HCT116 (cell line): ENCODE measurements around the gene VPS9D1. TPM values are rescaled to one million over a fixed set of nuclear protein-coding genes. Genes with fewer than 3 reads are reported as not detected.

ENCODE experiments used
- ATAC-seq: fragments of 200-7000 bp; cut with Tn5 transposase; 2 replicates; pipeline ENCODE4 v1.9.1; 2020; ENCODE audit warnings: mild to moderate bottlenecking, moderate library complexity
- BruUV-seq: library from RNA; stranded (reverse); fragments of 400-500 nt; replicated peaks from 2 replicates; lab custom pipeline; 2021; lab: Mats Ljungman, UMichigan
- CTCF ChIA-PET: fragments of 300-600 bp; sonication (Branson Sonifier 250); formaldehyde crosslinking; loops from one replicate; lab custom pipeline; 2021; ENCODE audit warnings: antibody characterized with exemption; lab: Charles Lee
- POLR2A ChIA-PET: fragments of 300-600, 350-600 bp; sonication (Branson Sonifier 250); formaldehyde crosslinking; loops from one replicate; lab custom pipeline; 2021; ENCODE audit warnings: antibody characterized with exemption; lab: Charles Lee
- RAD21 ChIA-PET, 2 experiments: fragments of 300-600 bp; sonication (Branson Sonifier 250); formaldehyde crosslinking; loops; one replicate each; lab custom pipeline; 2023; ENCODE audit warnings: low total read pairs in 2 of 2; ENCODE audit not compliant: uncharacterized antibody in 2 of 2, unreplicated experiment in 2 of 2, low non-redundant PET in 1 of 2; lab: Charles Lee
- DNase-seq: peaks from one replicate; pipeline ENCODE4 v3.0.0-alpha.2; 2010; ENCODE audit warnings: low read depth, low spot score
- H2AFZ ChIP-seq: fragments of 200-600 bp; shearing (Covaris generic), sonication (generic); 2 replicates; pipeline ENCODE4 v1.6.1; 2017; ENCODE audit warnings: low read depth, mixed run types, mixed read lengths, antibody characterized with exemption, low read length; ENCODE audit not compliant: poor library complexity, severe bottlenecking
- H3K27ac ChIP-seq: 2 replicates; pipeline ENCODE4 v1.5.1; 2012; ENCODE audit warnings: low read depth, low read length
- H3K27me3 ChIP-seq: fragments of 200-600 bp; sonication (generic); 2 replicates; pipeline ENCODE4 v1.6.1; 2016; ENCODE audit warnings: mixed run types, low read length, mixed read lengths; ENCODE audit not compliant: insufficient read depth
- H3K36me3 ChIP-seq, 2 experiments: fragments of 200-500 bp in 1 of 2; fragments of 200-600 bp in 1 of 2; sonication (Bioruptor generic) in 1 of 2; sonication (generic) in 1 of 2; 2 replicates each; pipeline versions ENCODE4 v1.5.1 to v1.6.1; 2014 to 2016; ENCODE audit warnings: low read length in 2 of 2, inconsistent platforms in 1 of 2, mixed read lengths in 1 of 2, mixed run types in 1 of 2; ENCODE audit not compliant: insufficient read depth in 2 of 2, control insufficient read depth in 1 of 2
- H3K4me1 ChIP-seq, 2 experiments: fragments of 200-600 bp in 1 of 2; sonication (generic) in 1 of 2; 2 replicates each; pipeline versions ENCODE4 v1.5.1 to v1.6.1; 2012 to 2017; ENCODE audit warnings: low read length in 2 of 2, inconsistent platforms in 1 of 2, mild to moderate bottlenecking in 1 of 2, mixed read lengths in 1 of 2, mixed run types in 1 of 2, moderate library complexity in 1 of 2; ENCODE audit not compliant: insufficient read depth in 2 of 2, control insufficient read depth in 1 of 2
- H3K4me2 ChIP-seq: fragments of 200-600 bp; sonication (generic); 2 replicates; pipeline ENCODE4 v1.6.1; 2017; ENCODE audit warnings: mixed run types, low read length, mixed read lengths
- H3K4me3 ChIP-seq, 2 experiments: fragments of 200-600 bp in 1 of 2; sonication (generic) in 1 of 2; replicated peaks in 1 of 2; 2 replicates each; pipeline ENCODE4 v1.5.1; 2011 to 2016; ENCODE audit warnings: low read length in 2 of 2, control low read depth in 1 of 2, low read depth in 1 of 2, mild to moderate bottlenecking in 1 of 2, mixed read lengths in 1 of 2, mixed run types in 1 of 2
- H3K79me2 ChIP-seq: fragments of 200-600 bp; sonication (generic); 2 replicates; pipeline ENCODE4 v1.6.1; 2017; ENCODE audit warnings: mild to moderate bottlenecking, mixed run types, low read length, moderate library complexity, mixed read lengths; ENCODE audit not compliant: insufficient read depth
- H3K9ac ChIP-seq: fragments of 200-600 bp; sonication (generic); 2 replicates; pipeline ENCODE4 v1.6.1; 2016; ENCODE audit warnings: low read length, mixed read lengths
- H3K9me2 ChIP-seq: fragments of 200-600 bp; sonication (generic), shearing (Covaris generic); 2 replicates; pipeline ENCODE4 v1.6.1; 2017; ENCODE audit warnings: mixed run types, mild to moderate bottlenecking, moderate library complexity; ENCODE audit not compliant: insufficient read depth
- H3K9me3 ChIP-seq, 2 experiments: fragments of 200-500 bp in 1 of 2; fragments of 200-600 bp in 1 of 2; sonication (Bioruptor generic) in 1 of 2; sonication (generic) in 1 of 2; 2 replicates each; pipeline ENCODE4 v1.6.1; 2014 to 2017; ENCODE audit warnings: low read length in 2 of 2, mixed read lengths in 2 of 2, inconsistent platforms in 1 of 2, low read depth in 1 of 2, mild to moderate bottlenecking in 1 of 2, mixed run types in 1 of 2, moderate library complexity in 1 of 2; ENCODE audit not compliant: control insufficient read depth in 1 of 2, insufficient read depth in 1 of 2
- H4K20me1 ChIP-seq: fragments of 200-600 bp; sonication (generic), shearing (Covaris generic); 2 replicates; pipeline ENCODE4 v1.6.1; 2017; ENCODE audit warnings: mixed run types, mild to moderate bottlenecking, moderate library complexity; ENCODE audit not compliant: insufficient read depth
- CBX3 ChIP-seq: IDR thresholded peaks from 2 replicates; pipeline ENCODE4 v1.6.1; 2012; ENCODE audit warnings: low read depth
- CTCF ChIP-seq, 3 experiments: fragments of 200-600 bp in 1 of 3; sonication (generic) in 1 of 3; IDR thresholded peaks in 2 of 3; conservative IDR thresholded peaks in 1 of 3; 2 replicates each; pipeline ENCODE4 v1.5.1; 2012 to 2017; ENCODE audit warnings: low read depth in 2 of 3, low read length in 2 of 3, antibody characterized with exemption in 1 of 3, borderline replicate concordance in 1 of 3, control low read depth in 1 of 3, mild to moderate bottlenecking in 1 of 3, mixed read lengths in 1 of 3, mixed run types in 1 of 3, moderate library complexity in 1 of 3; ENCODE audit not compliant: insufficient read depth in 1 of 3
- EGR1 ChIP-seq: IDR thresholded peaks from 2 replicates; pipeline ENCODE4 v1.6.1; 2012; ENCODE audit warnings: low read depth
- EZH2 ChIP-seq: fragments of 200-600 bp; sonication (generic); IDR thresholded peaks from 2 replicates; pipeline ENCODE4 v1.6.1; 2017; ENCODE audit warnings: antibody characterized with exemption, mixed run types
- MAX ChIP-seq: IDR thresholded peaks from 2 replicates; pipeline ENCODE4 v1.6.1; 2012
- POLR2A ChIP-seq: IDR thresholded peaks from 2 replicates; pipeline ENCODE4 v1.7.0; 2011; ENCODE audit warnings: borderline replicate concordance; ENCODE audit not compliant: insufficient read depth, insufficient read length; ENCODE audit errors: extremely low read depth
- RAD21 ChIP-seq: IDR thresholded peaks from 2 replicates; pipeline ENCODE4 v1.6.1; 2012; ENCODE audit warnings: low read depth, mild to moderate bottlenecking
- REST ChIP-seq: IDR thresholded peaks from 2 replicates; pipeline ENCODE4 v1.6.1; 2012; ENCODE audit warnings: low read depth
- SP1 ChIP-seq: IDR thresholded peaks from 2 replicates; pipeline ENCODE4 v1.6.1; 2012; ENCODE audit warnings: low read depth
- SRF ChIP-seq: IDR thresholded peaks from 2 replicates; pipeline ENCODE4 v1.6.1; 2012; ENCODE audit warnings: low read depth
- intact Hi-C: fragments of 100-400 bp; cut with micrococcal nuclease; formaldehyde crosslinking; loops from 2 replicates; pipeline ENCODE4 v1.10.0; 2022
- total RNA-seq: library from RNA; stranded (reverse); gene quantifications from one replicate; pipeline ENCODE4 v1.2.1, GENCODE V29; 2021; ENCODE audit not compliant: unreplicated experiment

VPS9D1 gene
- total RNA-seq, 1 experiment from 2014 or later: 4.2 TPM

GRCh38 chr16:89687092-89687940 is 33.4 kb downstream of the VPS9D1 start:
- Histone ChIP-seq H3K9me3 (peaks cover 6% of the 10 kb centered on the region in 2 experiments; a peak in 2 of 4 replicates), H3K79me2 (peaks cover 30% of the 10 kb centered on the region)
- RAD21 ChIA-PET: no interaction called here
- DNase-seq (no peak), ATAC-seq (peak; percentile 54)
- TF ChIP-seq POLR2A: peak; percentile 15
- TF ChIP-seq CBX3: no peak
- TF ChIP-seq, all 23 proteins: peak for 1
- no peaks in the 10 kb centered on the region for H3K27me3 ChIP-seq
- peak overlapping the region; percentile 57 to 85 for H3K4me3 ChIP-seq
- H3K9ac ChIP-seq: peak overlapping the region; percentile 86
- H3K4me2 ChIP-seq: peak overlapping the region; percentile 95
- no peak overlapping the region for H2AFZ ChIP-seq
- H3K4me1 ChIP-seq: peaks cover 9 to 20% of the 10 kb centered on the region in 2 experiments
- ChIA-PET CTCF (interaction anchor here (0.9 to 1.8 kb wide), 5 partner anchors 13 to 122 kb away, joined by 3 to 14 read pairs (median 3); no protein-coding TSS in a partner anchor), POLR2A (interaction anchor here (1.0 to 1.4 kb wide), 5 partner anchors 8 to 19 kb away, joined by 3 to 7 read pairs (median 4); no protein-coding TSS in a partner anchor)
- intact Hi-C loops: no loop called here
- H3K27ac ChIP-seq: peak overlapping the region; percentile 80
- H3K36me3 ChIP-seq: peaks cover 17 to 54% of the 10 kb centered on the region in 2 experiments; a peak in 3 of 4 replicates
- BruUV-seq: TSS peak; percentile 57
- H3K9me2 ChIP-seq: no peaks in the 10 kb centered on the region
- no peaks in the 10 kb centered on the region for H4K20me1 ChIP-seq

- CTCF ChIA-PET: interaction anchor here (0.9 to 1.8 kb wide), 5 partner anchors 13 to 121 kb away, joined by 3 to 14 read pairs (median 3); no protein-coding TSS in a partner anchor
- Histone ChIP-seq H3K27me3 (no peaks in the 10 kb centered on the region), H3K4me2 (peak within 1 kb of the TSS; percentile 95), H3K4me1 (peaks cover 9 to 20% of the 10 kb centered on the region in 2 experiments), H3K27ac (peak within 1 kb of the TSS; percentile 80), H3K4me3 (peak within 1 kb of the TSS; percentile 57 to 85), H2AFZ (no peak within 1 kb of the TSS), H3K9ac (peak within 1 kb of the TSS; percentile 86), H4K20me1 (no peaks in the 10 kb centered on the region), H3K9me2 (no peaks in the 10 kb centered on the region), H3K36me3 (peaks cover 11 to 47% of the 10 kb centered on the region in 2 experiments; a peak in 3 of 4 replicates), H3K79me2 (peaks cover 30% of the 10 kb centered on the region), H3K9me3 (peaks cover 6% of the 10 kb centered on the region in 2 experiments; a peak in 2 of 4 replicates)
- peak; percentile 87 for ATAC-seq
- peak; percentile 84 for DNase-seq
- POLR2A ChIA-PET: interaction anchor here (1.0 to 1.4 kb wide), 5 partner anchors 9 to 19 kb away, joined by 3 to 7 read pairs (median 4); no protein-coding TSS in a partner anchor
- RAD21 ChIA-PET: interaction anchor here in 1 of 2 experiments (0.7 kb wide), 1 partner anchor 13 kb away, joined by 3 read pairs; no protein-coding TSS in a partner anchor
- BruUV-seq: TSS peak; percentile 50
- intact Hi-C loops: loop anchor here (1.0 kb wide), 1 partner anchor 14 kb away; no protein-coding TSS in a partner anchor
- TF ChIP-seq CTCF (IDR thresholded peaks at IDR 0.05 in 2 of 3, conservative IDR thresholded peaks at IDR 0.05 in 1 of 3; ENCODE audit: borderline replicate concordance in 1 of 3, insufficient read depth in 1 of 3, low read depth in 2 of 3, low read length in 2 of 3) (no peak), POLR2A (peak; percentile 78), SP1 (no peak), SRF (no peak), RAD21 (no peak), REST (no peak), CBX3 (no peak), EGR1 (peak; percentile 80), EZH2 (no peak), MAX (peak; percentile 97)
Observed at GRCh38 chr16:89686520-89687091, 34.1 kb downstream of the VPS9D1 start, which contains the start of gene CDK10. CDK10 (plus strand) TSS chr16:89686689; CDS start chr16:89686711, 22 bp downstream.
